RKO (cell line): Measurements from ENCODE around the gene CKAP2L.

Source experiments
- DNase-seq: peaks from one replicate; pipeline ENCODE4 v3.0.0-alpha.2; 2016; ENCODE audit warnings: low spot score

Gene CKAP2L

GRCh38 chr2:112792419-112792818 is 28.0 kb upstream of the CKAP2L start:
- no peak for DNase-seq

GRCh38 chr2:112791693-112792230 is 27.4 kb upstream of the CKAP2L start:
- DNase-seq: no peak

GRCh38 chr2:112791019-112791418 is 26.6 kb upstream of the CKAP2L start:
- DNase-seq: no peak

DNA sequence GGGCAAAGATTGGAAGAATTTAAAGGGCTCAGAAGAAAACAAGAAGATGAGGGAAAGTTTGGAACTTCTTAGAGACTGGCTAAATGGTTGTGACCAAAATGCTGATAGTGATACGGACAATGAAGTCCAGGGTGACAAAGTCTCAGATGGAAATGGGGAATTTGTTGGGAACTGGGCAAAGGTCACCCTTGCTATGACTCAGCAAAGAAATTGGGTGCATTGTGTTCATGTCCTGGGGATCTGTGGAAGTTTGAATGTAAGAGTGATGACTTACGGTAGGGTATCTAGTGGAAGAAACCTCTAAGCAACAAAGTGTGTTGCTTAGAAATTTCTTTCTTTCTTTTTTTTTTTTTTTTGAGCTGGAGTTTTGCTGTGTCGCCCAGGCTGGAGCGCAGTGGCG is 25.9 kb upstream of the CKAP2L start:
- DNase-seq: no peak

GRCh38 chr2:112789186-112789585 is 24.8 kb upstream of the CKAP2L start:
- no peak for DNase-seq

DNA sequence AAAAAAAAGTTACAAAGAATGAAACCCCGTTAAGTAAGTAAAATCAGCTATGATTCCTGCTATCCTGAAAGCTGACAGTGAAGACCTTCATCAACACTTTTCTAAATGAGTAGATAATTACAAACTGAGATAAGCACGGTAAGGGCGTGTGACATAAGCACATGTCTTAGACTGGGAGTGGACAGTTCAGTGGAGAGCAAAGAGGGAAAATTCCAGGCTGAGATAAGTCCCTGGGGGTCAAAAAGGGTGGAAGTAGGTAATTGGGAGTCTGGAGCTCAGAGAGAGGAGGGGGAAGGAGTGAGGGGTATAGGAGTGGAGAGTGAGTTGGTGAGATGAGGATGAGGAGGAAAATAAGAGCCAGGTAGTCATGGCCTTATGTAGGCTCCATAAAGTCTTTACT is 24.2 kb upstream of the CKAP2L start:
- DNase-seq: no peak

DNA sequence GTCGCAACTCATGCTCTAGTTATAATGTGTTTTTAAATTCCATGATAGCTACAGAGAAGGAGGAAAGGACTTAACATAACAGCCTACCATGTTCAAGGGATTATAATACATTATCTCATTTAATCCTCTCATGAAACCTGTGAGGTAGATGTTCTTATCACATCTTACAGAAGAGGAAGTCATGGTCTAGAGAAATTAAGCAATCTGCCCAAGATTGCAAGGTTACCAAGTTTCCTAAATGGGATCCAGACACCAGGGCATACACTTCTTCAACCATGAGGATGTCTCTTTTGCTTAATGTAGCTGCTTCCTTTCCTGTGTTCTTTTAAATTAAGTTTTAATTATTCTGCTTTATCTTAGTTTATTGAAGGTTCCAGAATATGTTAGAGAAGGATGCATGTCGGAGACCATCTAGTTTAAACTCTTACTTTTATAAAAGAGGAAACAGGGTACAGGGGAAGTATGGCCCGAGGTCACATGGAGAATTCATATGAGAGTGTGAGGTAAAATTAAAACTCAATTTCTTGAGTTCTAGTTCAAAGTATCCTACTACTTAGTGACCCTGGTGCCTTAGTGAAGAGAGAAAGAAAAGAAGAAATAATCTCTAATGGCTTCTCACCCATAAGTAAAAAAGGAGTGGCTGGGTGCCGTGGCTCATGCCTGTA is 23.5 kb upstream of the CKAP2L start:
- DNase-seq: no peak

- no peak for DNase-seq
These were observed 22.9 kb upstream of the CKAP2L start for GRCh38 chr2:112787294-112787693.

DNA sequence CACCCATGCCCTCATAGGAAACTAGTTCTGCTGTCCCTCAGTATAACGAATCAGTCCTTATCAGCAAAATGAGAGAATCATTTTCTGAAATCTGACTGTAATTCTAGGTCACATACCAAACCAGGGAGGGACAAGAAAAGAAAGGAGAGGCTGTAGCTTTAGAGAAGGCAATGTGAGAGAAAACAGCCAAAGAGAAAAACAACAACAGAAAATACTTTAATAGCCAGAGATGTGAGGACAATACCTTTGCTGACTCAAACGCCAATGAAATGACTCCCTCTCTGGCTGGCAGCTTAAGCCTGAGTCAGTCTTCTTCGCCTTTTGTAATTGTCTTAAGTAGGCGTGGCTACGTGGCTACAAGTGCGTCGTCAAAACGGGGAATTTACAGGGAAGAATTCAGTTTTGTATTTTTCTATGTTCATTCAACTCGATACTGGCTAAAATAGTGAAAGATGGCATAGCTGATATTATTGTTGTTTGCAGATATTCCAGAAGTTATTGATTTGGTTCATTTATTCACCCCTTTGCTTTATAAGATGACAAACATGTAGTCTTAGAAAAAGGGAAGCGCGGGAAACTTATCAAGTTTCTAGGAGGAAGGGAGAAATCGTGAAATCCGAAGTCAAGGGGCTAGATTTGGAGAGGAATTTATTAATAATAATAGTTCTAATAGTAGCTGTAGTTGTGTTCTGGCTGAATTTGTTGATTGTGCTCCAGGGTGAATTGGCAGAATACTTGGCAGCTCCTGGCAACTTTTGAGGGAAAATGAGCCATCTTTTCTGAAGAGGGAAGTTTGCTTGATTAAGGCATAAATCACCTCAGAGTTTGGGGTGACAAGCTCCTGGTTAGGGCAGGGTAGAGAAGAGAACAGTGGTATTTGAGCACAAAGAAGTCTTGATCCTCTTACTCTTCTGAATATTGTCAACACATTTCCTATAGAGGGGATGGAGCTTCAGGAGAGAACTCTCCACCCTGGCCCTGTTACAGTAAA is 20.1 kb upstream of the CKAP2L start, which contains the start of gene IL1A:
Gene IL1A, minus strand, starts transcription at position 295 of the 991 bp plus-strand sequence. CDS start 723 bp downstream, outside the sequence.
- peak; percentile 70 for DNase-seq

GRCh38 chr2:112783187-112783714 is 18.8 kb upstream of the CKAP2L start:
- DNase-seq: no peak

GRCh38 chr2:112782234-112782799 is 17.9 kb upstream of the CKAP2L start:
- no peak for DNase-seq

DNA sequence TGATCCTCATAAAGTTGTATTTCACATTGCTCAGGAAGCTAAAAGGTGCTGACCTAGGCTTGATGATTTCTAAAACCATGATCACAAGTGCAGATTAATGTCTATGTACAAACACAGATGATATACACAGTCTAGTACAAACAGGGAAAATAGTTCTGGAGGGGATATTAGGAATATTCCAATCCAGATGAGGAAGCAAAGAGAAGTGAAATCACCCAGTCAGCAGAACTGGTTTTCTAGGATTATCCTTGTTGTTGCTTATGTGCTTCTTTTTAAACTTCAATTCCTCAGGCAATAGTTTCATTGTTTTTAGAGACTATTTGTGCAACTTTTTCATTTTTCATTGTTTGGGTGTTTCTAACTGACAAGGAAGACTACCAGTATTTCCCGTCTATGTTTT is 15.2 kb upstream of the CKAP2L start:
- DNase-seq: no peak

- DNase-seq: no peak
These were observed 12.6 kb upstream of the CKAP2L start for GRCh38 chr2:112777036-112777435.

DNA sequence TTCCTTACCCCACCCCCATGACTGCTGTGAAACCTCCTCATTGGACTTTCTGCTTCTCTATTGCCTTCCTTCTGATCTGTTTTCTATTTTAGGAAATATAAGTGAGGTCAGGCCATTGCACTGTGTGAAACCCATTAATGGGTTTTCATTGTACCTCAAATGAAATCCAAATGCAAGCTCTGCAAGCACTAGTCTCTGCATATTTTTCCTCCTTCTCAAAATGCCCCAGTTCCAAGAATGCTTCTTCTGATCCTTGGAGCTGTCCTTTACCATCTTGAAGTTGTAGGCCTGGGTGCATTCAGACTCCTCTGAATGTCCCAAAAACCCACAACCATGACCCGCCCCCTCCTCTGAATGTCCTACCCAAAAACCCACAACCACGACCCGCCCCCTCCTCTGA is 11.7 kb upstream of the CKAP2L start:
- no peak for DNase-seq

GRCh38 chr2:112774536-112775285 is 10.3 kb upstream of the CKAP2L start:
- DNase-seq: no peak

GRCh38 chr2:112773556-112773955 is 9.1 kb upstream of the CKAP2L start:
- DNase-seq: no peak

GRCh38 chr2:112772911-112773475 is 8.6 kb upstream of the CKAP2L start:
- no peak for DNase-seq

GRCh38 chr2:112772322-112772721 is 7.9 kb upstream of the CKAP2L start:
- DNase-seq: no peak

DNA sequence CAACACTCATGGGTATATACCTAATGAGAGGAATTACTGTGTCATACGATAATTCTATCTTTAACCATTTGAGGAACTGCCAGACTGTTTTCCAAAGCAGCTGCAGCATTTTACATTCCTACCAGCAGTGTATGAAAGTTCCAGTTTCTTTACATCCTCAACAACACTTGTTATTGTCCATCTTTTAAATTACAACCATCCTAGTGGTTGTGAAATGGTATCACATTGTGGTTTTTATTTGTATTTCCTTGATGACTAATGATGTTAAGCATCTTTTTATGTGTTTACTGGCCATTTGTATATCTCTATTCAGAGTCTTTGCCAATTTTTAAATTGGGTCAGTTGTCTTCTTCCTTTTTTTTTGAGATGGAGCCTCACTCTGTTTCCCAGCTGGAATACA is 4.0 kb upstream of the CKAP2L start:
- peak; percentile 35 for DNase-seq

GRCh38 chr2:112767693-112768330 is 3.4 kb upstream of the CKAP2L start:
- no peak for DNase-seq

- DNase-seq: peak; percentile 29
These were observed 842 bp upstream of the CKAP2L start for GRCh38 chr2:112765251-112765650.
